ENCODE results near the gene RWDD4.

- TF ChIP-seq CTCF (IDR thresholded peaks at IDR 0.05): no peak
- no peak for TF ChIP-seq POLR2A (IDR thresholded peaks at IDR 0.05)
Observed at GRCh38 chr4:183636503-183636902, 22.5 kb downstream of the RWDD4 start.
